Epithelial cell of prostate (primary cell): ENCODE measurements around the gene PIAS2.

Experiments
- DNase-seq: peaks from one replicate; pipeline ENCODE4 v3.0.0-alpha.2; 2011; ENCODE audit warnings: low read depth, low spot score
- H3K27ac ChIP-seq: fragments of 450-650 bp; 2 replicates; pipeline ENCODE4 v1.5.1; 2017; ENCODE audit warnings: mild to moderate bottlenecking

PIAS2 gene

GRCh38 chr18:46770708-46771107 lies 146.6 kb downstream of the PIAS2 start:
- no peak for DNase-seq
- H3K27ac ChIP-seq: no peak overlapping the region

- no peak for DNase-seq
- no peak overlapping the region for H3K27ac ChIP-seq
Measured at GRCh38 chr18:46768166-46768921, 149.0 kb downstream of the PIAS2 start.

GRCh38 chr18:46767217-46767616 lies 150.1 kb downstream of the PIAS2 start:
- no peak overlapping the region for H3K27ac ChIP-seq
- DNase-seq: no peak

- H3K27ac ChIP-seq: no peak overlapping the region
- no peak for DNase-seq
Measured at GRCh38 chr18:46764586-46764985, 152.7 kb downstream of the PIAS2 start.

GRCh38 chr18:46761059-46761769 lies 156.1 kb downstream of the PIAS2 start:
- no peak for DNase-seq
- no peak overlapping the region for H3K27ac ChIP-seq

GRCh38 chr18:46759890-46760289 lies 157.4 kb downstream of the PIAS2 start:
- H3K27ac ChIP-seq: no peak overlapping the region
- no peak for DNase-seq

GRCh38 chr18:46756559-46757201 lies 160.6 kb downstream of the PIAS2 start, which contains the start of gene ST8SIA5:
ST8SIA5 (minus strand) TSS chr18:46757053; CDS start chr18:46756508, 545 bp downstream.
- H3K27ac ChIP-seq: no peak within 1 kb of the TSS
- DNase-seq: no peak

- no peak for DNase-seq
Measured at GRCh38 chr18:46756025-46756558, 161.2 kb downstream of the PIAS2 start.

GRCh38 chr18:46755315-46756024 lies 161.8 kb downstream of the PIAS2 start:
- DNase-seq: no peak
- no peak overlapping the region for H3K27ac ChIP-seq

More at GRCh38 chr18:46756025-46756558, 161.2 kb downstream of the PIAS2 start:
- no peak overlapping the region for H3K27ac ChIP-seq

GRCh38 chr18:46754661-46755292 lies 162.5 kb downstream of the PIAS2 start:
- no peak for DNase-seq
- no peak overlapping the region for H3K27ac ChIP-seq

- DNase-seq: no peak
Measured at GRCh38 chr18:46754188-46754587, 163.1 kb downstream of the PIAS2 start.

More at GRCh38 chr18:46754188-46754587, 163.1 kb downstream of the PIAS2 start:
- H3K27ac ChIP-seq: no peak overlapping the region
